Activated CD8-positive, alpha-beta T cell treated with anti-CD3 and anti-CD28 coated beads for 36 hours (primary cell): Measurements from ENCODE around the gene LUC7L3. TPM values are rescaled to one million over a fixed set of nuclear protein-coding genes. Genes with fewer than 3 reads are reported as not detected.

ENCODE experiments used
- ATAC-seq: fragments of 200-7000 bp; cut with Tn5 transposase; one replicate; pipeline ENCODE4 v1.10.0; 2021; ENCODE audit warnings: mild to moderate bottlenecking, moderate library complexity
- CTCF ChIA-PET: fragments of 350-600 bp; sonication (Branson Sonifier 250); formaldehyde crosslinking; loops from one replicate; lab custom pipeline; 2021; ENCODE audit warnings: antibody characterized with exemption; lab: Charles Lee
- POLR2A ChIA-PET: fragments of 350-600 bp; sonication (Branson Sonifier 250); formaldehyde crosslinking; loops from one replicate; lab custom pipeline; 2021; ENCODE audit warnings: antibody characterized with exemption; lab: Charles Lee
- DNase-seq: peaks from one replicate; pipeline ENCODE4 v3.0.0-alpha.2; 2020
- H3K27ac Mint-ChIP-seq: one replicate; pipeline ENCODE4 v1.8.0; 2021; ENCODE audit warnings: mild to moderate bottlenecking, mixed read lengths
- H3K27me3 Mint-ChIP-seq: one replicate; pipeline ENCODE4 v1.8.0; 2021; ENCODE audit warnings: mixed read lengths
- H3K36me3 Mint-ChIP-seq: one replicate; pipeline ENCODE4 v1.8.0; 2021; ENCODE audit warnings: low read depth, mixed read lengths
- H3K4me1 Mint-ChIP-seq: one replicate; pipeline ENCODE4 v1.8.0; 2021; ENCODE audit warnings: low read depth, mixed read lengths
- H3K4me3 Mint-ChIP-seq: one replicate; pipeline ENCODE4 v1.8.0; 2021; ENCODE audit warnings: mild to moderate bottlenecking, moderate library complexity, mixed read lengths
- H3K9me3 Mint-ChIP-seq: one replicate; pipeline ENCODE4 v1.8.0; 2021; ENCODE audit warnings: mixed read lengths
- intact Hi-C: fragments of 100-400 bp; cut with micrococcal nuclease; formaldehyde crosslinking; loops from one replicate; pipeline ENCODE4 v1.10.0; 2022
- total RNA-seq, 2 experiments: library from RNA; stranded (reverse); gene quantifications; one replicate each; pipeline ENCODE4 v1.2.3, GENCODE V29; 2021
- TF ChIP-seq, protein P1 (sequence below): fragments of 200-600 bp; IDR thresholded peaks from one replicate; pipeline ENCODE4 v1.8.0; 2022; ENCODE audit warnings: antibody characterized with exemption, mild to moderate bottlenecking

The LUC7L3 gene
- total RNA-seq, 2 experiments from 2014 or later, result 148 to 160 TPM

DNA sequence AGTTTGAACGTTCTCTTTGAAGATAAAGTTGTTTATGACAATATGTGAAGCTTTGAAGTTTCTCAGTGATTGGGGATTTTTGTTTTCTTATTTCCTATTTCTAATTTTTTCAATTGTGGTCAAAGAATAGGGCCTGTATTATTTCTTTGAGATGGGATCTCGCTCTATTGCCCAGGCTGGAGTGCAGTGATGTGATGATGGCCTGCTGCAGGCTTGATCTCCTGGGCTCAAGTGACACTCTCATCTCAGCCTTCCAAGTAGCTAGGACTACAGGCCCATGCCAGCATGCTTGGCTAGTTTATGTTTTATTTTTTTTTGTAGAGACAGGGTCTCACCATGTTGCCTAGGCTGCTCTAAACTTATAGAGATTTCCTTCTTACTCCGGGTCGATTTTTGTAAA is 59.6 kb downstream of the LUC7L3 start:
- intact Hi-C loops, result no loop called here
- peaks cover 20% of the 10 kb centered on the region for H3K4me1 Mint-ChIP-seq
- ATAC-seq (no peak), DNase-seq (no peak)
- no peaks in the 10 kb centered on the region for H3K36me3 Mint-ChIP-seq
- peaks cover 2% of the 10 kb centered on the region for H3K27me3 Mint-ChIP-seq
- TF ChIP-seq, protein P1, sequence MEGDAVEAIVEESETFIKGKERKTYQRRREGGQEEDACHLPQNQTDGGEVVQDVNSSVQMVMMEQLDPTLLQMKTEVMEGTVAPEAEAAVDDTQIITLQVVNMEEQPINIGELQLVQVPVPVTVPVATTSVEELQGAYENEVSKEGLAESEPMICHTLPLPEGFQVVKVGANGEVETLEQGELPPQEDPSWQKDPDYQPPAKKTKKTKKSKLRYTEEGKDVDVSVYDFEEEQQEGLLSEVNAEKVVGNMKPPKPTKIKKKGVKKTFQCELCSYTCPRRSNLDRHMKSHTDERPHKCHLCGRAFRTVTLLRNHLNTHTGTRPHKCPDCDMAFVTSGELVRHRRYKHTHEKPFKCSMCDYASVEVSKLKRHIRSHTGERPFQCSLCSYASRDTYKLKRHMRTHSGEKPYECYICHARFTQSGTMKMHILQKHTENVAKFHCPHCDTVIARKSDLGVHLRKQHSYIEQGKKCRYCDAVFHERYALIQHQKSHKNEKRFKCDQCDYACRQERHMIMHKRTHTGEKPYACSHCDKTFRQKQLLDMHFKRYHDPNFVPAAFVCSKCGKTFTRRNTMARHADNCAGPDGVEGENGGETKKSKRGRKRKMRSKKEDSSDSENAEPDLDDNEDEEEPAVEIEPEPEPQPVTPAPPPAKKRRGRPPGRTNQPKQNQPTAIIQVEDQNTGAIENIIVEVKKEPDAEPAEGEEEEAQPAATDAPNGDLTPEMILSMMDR, result no peak
- H3K9me3 Mint-ChIP-seq, result no peaks in the 10 kb centered on the region
- ChIA-PET POLR2A (interaction anchor here (0.6 to 1.0 kb wide), 3 partner anchors 23 to 57 kb away, joined by 3 to 4 read pairs (median 4); no protein-coding TSS in a partner anchor), CTCF (interaction anchor here (1.1 to 2.5 kb wide), 3 partner anchors 73 to 217 kb away, joined by 3 to 9 read pairs (median 7); no protein-coding TSS in a partner anchor)
- H3K27ac Mint-ChIP-seq, result no peak overlapping the region
- H3K4me3 Mint-ChIP-seq, result no peak overlapping the region

DNA sequence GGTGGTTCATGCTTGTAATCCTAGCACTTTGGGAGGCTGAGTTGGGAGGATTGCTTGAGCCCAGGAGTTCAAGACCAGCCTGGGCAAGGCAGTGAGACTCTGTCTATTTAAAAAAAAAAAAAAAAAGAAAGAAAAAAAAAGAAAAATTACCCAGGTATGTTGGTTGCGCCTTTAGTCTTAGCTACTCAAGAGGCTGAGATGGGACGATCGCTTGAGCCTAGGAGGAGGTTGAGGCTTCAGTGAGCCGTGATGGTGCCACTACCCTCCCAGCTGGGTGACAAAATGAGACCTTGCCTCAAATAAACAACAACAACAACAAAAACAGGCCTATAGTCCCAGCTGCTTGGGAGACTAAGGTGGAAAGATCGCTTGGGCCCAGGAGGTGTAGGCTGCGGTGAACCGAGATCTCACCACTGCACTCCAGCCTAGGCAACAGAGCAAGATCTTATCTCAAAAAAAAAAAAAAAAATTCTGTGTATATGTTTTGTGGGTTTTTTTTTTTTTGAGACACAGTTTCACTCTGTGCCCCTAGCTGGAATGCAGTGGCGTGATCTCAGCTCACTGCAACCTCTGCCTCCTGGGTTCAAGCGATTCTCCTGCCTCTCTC is 60.4 kb downstream of the LUC7L3 start:
- peaks cover 20% of the 10 kb centered on the region for H3K4me1 Mint-ChIP-seq
- CTCF ChIA-PET, result interaction anchor here (0.9 to 2.5 kb wide), 6 partner anchors 16 to 216 kb away, joined by 3 to 9 read pairs (median 4); no protein-coding TSS in a partner anchor
- intact Hi-C loops, result loop anchor here (5.0 to 10.0 kb wide), 2 partner anchors 62 to 175 kb away; no protein-coding TSS in a partner anchor
- DNase-seq, result peak; percentile 54
- TF ChIP-seq, protein P1, result no peak
- no peaks in the 10 kb centered on the region for H3K9me3 Mint-ChIP-seq
- H3K27ac Mint-ChIP-seq, result no peak overlapping the region
- H3K4me3 Mint-ChIP-seq, result no peak overlapping the region
- no peaks in the 10 kb centered on the region for H3K36me3 Mint-ChIP-seq
- peaks cover 2% of the 10 kb centered on the region for H3K27me3 Mint-ChIP-seq
- POLR2A ChIA-PET, result interaction anchor here (1.2 kb wide), 1 partner anchor 86 kb away, joined by 4 read pairs; the partner anchor contains the start of gene TOB1
- peak; percentile 45 for ATAC-seq

DNA sequence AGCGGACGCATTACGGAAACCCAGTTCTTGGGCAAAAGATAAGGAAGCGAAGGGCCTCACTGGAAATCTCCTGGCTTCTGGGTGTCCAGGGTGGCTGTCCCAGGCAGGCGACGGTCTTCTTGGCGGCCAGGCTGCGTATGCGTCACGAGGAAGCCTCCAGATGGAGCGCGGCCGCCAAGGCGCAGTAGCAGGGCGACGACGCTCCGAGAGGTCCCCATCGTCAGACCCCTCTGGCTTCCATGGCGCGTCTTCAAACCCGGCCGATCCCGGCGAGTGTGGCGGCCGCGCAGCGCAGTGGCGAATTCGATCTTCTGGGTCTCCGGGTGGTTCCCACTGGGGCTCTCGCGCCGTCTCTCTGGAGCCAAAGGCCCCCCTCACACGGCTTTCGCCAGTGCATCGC is 61.8 kb downstream of the LUC7L3 start:
- H3K27me3 Mint-ChIP-seq, result peaks cover 2% of the 10 kb centered on the region
- peak overlapping the region; percentile 48 for H3K4me3 Mint-ChIP-seq
- intact Hi-C loops, result loop anchor here (5.0 to 10.0 kb wide), 2 partner anchors 61 to 174 kb away; no protein-coding TSS in a partner anchor
- TF ChIP-seq, protein P1, result no peak
- H3K36me3 Mint-ChIP-seq, result no peaks in the 10 kb centered on the region
- ATAC-seq (no peak), DNase-seq (no peak)
- no peaks in the 10 kb centered on the region for H3K9me3 Mint-ChIP-seq
- H3K4me1 Mint-ChIP-seq, result peaks cover 20% of the 10 kb centered on the region
- POLR2A ChIA-PET, result interaction anchor here (0.6 kb wide), 1 partner anchor 374 kb away, joined by 3 read pairs; no protein-coding TSS in a partner anchor
- CTCF ChIA-PET, result interaction anchor here (3.2 to 3.3 kb wide), 2 partner anchors 72 to 175 kb away, joined by 23 to 25 read pairs; no protein-coding TSS in a partner anchor
- H3K27ac Mint-ChIP-seq, result no peak overlapping the region

DNA sequence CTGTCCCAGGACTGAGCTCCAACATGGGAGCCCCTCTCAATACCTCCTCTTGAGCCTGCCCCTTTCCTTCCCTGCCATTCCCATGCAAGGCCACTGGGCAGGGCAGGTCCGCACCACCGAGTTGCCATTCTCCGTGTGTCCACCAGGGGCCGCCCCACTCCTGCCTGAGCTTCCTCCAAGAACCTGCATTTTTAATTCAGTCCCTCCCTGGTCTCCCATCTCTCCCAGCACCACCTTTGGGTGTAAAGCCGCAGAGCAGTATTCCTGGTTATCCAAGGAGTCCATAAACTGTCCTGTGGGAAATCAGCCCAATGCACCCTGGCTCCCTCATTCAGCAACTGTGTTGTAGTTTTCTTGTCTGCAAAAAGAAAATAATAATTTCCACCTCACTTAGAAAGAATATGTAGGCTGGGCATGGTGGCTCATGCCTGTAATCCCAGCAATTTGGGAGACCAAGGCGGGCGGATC is 63.8 kb downstream of the LUC7L3 start:
- H3K4me3 Mint-ChIP-seq, result no peak overlapping the region
- no peak overlapping the region for H3K27ac Mint-ChIP-seq
- peaks cover 2% of the 10 kb centered on the region for H3K27me3 Mint-ChIP-seq
- TF ChIP-seq, protein P1, result peak; percentile 95
- H3K4me1 Mint-ChIP-seq, result peaks cover 23% of the 10 kb centered on the region
- ATAC-seq, result peak; percentile 96
- DNase-seq, result peak; percentile 87
- ChIA-PET POLR2A (interaction anchor here (1.4 kb wide), 1 partner anchor 56 kb away, joined by 3 read pairs; no protein-coding TSS in a partner anchor), CTCF (interaction anchor here (0.6 to 3.4 kb wide), 62 partner anchors 8 to 386 kb away, joined by 3 to 49 read pairs (median 4); partner anchors contain the start of genes ANKRD40CL, LRRC59, NME1 and SPAG9)
- intact Hi-C loops, result loop anchor here (5.0 to 10.0 kb wide), 2 partner anchors 59 to 172 kb away; no protein-coding TSS in a partner anchor
- H3K36me3 Mint-ChIP-seq, result no peaks in the 10 kb centered on the region
- H3K9me3 Mint-ChIP-seq, result no peaks in the 10 kb centered on the region
